Islet of Langerhans (tissue), 1 donor: ENCODE results near the gene STX5.
"Not testable (repeated sequence)": the region's sequence is repeated elsewhere in the genome, so short reads cannot be mapped to it uniquely, and the experiment has no call there.

Source experiments
- FAIRE-seq: peaks from one replicate; lab custom pipeline; 2011; peaks lifted over from hg19 to GRCh38; lab: Jason Lieb, UNC

Gene STX5, protein sequence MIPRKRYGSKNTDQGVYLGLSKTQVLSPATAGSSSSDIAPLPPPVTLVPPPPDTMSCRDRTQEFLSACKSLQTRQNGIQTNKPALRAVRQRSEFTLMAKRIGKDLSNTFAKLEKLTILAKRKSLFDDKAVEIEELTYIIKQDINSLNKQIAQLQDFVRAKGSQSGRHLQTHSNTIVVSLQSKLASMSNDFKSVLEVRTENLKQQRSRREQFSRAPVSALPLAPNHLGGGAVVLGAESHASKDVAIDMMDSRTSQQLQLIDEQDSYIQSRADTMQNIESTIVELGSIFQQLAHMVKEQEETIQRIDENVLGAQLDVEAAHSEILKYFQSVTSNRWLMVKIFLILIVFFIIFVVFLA

DNA sequence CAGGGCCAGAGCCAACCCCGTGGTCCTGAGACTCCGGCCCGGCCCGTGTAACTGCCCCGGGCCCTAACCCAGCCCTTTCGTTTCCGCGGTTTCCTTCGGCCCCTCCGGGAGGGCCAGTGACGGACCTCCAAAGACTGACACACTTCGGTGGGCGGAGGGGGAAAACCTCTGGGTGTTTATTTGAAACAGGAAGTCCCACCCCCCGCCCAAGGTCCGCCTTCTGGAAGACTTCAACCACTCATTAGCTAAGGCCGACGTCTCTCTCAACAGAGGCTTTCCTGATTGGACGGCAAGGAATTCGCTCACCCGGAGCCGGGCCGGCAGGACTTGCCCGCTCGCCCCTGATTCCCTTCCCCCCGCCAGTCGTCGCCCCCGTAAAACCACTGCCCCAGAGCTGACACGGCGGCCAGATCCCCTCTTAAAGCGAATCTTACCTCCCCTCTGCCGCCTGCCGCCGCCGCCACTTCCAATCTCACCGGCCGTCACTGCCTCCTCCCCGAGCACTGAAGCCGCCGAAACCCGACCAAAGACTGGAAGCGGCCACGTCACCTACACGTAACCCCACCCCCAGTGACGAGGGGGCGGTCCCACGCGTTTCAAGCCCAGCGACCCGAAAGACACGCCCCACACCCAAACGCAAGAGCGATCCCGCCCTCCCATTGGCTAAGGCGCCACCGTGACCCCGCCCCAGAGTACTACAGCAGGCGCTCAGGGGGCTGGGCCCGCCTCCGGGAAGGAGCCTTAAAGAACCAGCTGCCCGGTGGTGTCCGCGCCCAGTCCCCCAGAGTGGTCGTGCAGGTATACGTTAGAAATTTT is at the start of gene STX5:
Gene STX5, minus strand, starts transcription at position 532 of the 816 bp plus-strand sequence. CDS start 808 bp downstream, outside the sequence.
- no peak for FAIRE-seq

DNA sequence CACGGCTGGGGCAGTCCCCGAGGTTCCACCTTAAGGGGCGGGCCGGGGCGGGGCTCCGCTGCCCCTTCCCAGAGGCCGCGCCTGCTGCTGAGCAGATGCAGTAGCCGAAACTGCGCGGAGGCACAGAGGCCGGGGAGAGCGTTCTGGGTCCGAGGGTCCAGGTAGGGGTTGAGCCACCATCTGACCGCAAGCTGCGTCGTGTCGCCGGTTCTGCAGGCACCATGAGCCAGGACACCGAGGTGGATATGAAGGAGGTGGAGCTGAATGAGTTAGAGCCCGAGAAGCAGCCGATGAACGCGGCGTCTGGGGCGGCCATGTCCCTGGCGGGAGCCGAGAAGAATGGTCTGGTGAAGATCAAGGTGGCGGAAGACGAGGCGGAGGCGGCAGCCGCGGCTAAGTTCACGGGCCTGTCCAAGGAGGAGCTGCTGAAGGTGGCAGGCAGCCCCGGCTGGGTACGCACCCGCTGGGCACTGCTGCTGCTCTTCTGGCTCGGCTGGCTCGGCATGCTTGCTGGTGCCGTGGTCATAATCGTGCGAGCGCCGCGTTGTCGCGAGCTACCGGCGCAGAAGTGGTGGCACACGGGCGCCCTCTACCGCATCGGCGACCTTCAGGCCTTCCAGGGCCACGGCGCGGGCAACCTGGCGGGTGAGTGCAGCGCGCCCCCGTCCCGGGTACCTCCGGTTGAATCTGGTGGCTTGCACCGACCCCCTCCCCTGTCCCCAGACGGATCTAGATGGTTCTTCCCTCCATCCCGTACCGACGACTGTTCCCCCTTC is 49.1 kb upstream of the STX5 start, which contains the start of gene SLC3A2:
Gene SLC3A2, plus strand, starts transcription at position 94 of the 776 bp plus-strand sequence. Its CDS starts 128 bp downstream, at position 222.
- no peak for FAIRE-seq

GRCh38 chr11:62880231-62880802 is 48.5 kb upstream of the STX5 start:
- no peak for FAIRE-seq

DNA sequence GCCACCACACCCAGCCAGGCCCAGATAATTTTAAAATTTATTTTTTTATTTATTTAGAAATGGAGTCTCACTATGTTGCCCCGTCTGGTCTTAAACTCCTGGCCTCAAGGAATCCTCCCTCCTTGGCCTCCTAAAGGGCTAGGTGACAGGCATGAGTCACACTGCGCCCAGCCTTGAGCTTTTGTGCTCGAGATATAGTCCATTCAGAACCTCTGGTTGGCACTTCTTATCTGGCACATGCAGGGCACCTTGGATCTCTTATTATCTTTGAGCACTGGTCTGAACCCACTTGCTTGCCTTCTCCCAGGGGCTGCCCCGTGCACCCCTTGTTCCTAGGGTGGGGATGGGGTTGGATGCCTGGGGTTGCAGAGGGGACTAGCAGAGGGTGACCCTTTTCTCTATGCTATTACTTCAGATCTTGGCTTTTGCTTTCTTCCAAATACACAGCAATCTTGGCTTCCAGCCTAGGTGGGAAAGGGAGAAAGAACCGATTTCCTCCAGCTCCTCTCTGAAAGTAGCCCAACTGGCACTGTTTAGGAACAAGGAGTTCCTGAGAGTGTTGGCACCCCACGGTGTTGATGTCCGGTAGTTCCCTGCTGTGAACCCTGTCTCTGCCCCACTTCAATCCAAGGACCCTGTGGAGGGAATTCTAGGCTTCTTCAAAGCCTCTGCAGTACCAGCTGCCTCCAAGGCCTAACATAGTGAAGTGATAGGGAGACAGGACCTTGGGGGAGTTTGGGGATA is 47.6 kb upstream of the STX5 start:
- no peak for FAIRE-seq

DNA sequence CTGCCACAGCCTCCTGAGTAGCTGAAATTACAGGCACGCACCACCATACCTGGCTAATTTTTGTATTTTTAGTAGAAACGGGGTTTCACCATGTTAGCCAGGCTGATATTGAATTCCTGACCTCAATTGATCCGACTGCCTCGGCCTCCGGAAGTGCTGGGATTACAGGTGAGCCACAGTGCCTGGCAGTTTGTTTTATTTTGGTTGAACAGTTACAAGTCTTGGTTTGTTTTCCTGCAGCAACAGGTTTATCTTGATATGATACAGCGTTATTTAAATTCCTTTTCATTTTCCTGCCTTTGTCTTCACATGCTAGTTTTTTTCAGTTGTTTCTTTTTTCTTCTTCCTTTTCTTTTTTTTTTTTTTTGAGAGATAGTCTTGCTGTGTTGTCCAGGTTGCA is 44.9 kb upstream of the STX5 start:
- FAIRE-seq, result no peak

DNA sequence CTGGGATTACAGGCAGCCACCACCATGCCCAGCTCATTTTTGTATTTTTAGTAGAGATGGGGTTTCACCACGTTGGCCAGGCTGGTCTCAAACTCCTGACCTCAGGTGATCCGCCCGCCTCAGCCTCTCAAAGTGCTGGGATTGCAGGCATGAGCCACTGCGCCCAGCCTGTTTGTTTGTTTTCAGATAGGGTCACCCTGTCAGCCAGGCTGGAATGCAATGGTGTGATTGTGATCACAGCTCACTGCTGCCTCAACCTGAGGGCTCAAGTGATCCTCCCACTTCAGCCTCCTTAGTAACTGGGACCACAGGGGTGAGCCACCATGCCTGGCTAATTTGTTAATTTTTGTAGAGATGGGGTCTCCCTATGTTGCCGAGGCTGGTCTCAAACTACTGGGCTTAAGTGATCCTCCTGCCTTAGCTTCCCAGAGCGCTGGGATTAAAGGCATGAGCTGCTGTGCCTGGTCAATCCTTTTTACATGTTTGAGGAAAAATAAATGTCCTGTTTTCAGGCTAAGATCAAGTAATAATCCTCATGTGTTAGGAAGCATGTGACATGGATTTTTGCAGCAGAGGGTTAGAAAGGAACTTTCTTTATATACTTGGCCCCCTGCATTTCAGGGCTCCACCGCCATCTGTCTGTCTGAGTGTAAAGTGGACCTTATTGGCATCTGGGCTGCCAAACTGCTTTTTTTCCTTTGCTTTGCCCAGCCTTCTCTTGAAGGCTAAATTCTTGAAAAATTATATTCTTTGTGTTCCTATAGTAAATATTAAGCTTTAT is 44.0 kb upstream of the STX5 start:
- FAIRE-seq, result no peak

DNA sequence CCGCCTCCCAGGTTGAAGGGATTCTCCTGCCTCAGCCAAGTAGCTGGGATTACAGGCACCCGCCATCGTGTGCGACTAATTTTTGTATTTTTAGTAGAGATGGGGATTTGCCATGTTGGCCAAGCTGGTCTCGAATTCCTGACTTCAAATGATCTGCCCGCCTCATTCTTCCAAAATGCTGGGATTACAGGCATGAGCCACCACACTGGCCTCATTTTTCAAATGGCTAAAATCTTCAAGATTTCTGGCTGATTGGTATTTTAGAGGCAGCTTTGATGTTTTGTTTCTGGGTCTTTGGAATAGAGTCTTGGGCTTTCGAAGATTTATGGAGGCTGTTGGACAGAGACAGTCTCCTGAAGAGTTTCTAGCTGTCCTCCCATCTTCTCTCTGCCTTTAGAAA is 43.0 kb upstream of the STX5 start:
- no peak for FAIRE-seq

DNA sequence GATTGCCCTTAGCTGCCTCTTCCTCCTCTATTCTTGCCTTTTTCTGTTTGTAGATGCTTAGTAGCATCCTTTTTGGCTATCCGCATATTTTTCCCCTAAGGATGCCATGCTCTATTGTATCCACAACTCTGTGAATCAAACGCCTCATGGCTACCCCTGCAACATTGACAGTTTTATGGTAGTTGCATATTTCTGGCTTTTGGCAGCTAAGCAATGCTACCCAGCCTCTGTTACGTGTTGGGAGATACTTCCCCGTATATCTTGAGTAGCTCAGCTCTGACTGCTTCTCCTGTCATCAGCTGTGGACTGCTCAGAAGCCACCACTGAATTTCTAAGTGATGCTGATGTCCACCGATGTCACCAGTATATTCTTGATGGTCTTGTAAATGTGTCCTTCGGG is 33.8 kb upstream of the STX5 start:
- FAIRE-seq, result no peak

DNA sequence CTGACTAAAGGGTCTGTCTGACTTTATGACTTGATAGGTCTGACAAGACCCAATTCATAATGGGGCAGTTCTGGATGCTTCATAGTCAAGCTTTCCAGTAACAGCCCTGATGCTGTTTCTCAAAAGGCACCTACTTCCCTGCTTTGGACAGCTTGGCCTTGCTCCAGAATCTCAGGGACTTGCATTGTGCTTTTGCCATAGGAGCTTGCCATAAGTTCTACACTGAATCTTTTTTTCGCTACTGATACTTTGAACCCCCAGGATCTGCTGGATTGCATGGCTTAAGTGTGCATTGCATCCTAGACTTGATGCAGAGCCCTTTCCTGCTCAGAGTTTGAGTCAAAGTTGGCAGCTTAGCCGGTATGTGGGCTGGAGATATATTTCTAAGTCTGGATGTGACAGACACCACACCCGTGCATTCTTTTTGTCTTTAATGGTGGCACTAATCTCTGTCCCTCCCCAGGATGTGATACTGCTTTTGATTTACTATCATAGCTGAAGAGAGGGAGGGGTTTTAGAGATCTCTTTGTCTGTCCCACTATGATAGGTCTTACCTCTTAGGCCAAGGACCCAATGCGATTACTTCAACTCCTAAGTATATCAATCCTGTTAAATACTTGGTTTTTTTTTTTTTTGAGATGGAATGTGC is 32.0 kb upstream of the STX5 start:
- FAIRE-seq, result no peak

- not testable (repeated sequence) for FAIRE-seq
Observed at GRCh38 chr11:62861564-62862192, 29.8 kb upstream of the STX5 start.

DNA sequence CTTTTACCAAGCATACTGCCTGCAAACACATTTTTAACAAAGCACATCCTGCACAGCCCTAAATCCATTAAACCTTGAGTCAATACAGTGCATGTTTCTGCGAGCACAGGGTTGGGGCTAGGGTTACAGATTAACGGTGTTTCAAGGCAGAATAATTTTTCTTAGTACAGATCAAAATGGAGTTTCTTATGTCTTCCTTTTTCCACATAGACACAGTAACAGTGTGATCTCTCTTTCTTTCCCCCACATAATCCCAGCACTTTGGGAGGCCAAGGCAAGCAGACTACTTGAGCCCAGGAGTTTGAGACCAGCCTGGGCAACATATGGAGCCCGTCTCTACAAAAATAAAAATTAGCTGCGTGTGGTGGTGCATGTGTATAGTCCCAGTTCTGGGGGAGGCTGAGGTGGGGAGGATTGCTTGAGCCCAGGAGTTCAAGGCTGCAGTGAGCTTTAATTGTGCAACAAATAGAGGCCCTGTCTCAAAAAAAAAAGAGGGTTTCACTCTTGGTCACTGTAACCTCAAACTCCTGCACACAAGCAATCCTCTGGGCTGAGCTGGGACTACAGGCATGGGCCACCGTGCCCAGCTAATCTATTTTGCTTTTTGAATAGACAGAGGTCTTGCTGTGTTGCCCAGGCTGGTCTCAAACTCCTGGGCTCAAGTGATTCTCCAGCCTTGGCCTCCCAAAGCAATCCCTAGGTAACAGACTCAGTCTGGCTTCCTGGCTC is 29.1 kb upstream of the STX5 start:
- no peak for FAIRE-seq

- FAIRE-seq, result not testable (repeated sequence)
Observed at GRCh38 chr11:62859281-62859703, 27.4 kb upstream of the STX5 start.

DNA sequence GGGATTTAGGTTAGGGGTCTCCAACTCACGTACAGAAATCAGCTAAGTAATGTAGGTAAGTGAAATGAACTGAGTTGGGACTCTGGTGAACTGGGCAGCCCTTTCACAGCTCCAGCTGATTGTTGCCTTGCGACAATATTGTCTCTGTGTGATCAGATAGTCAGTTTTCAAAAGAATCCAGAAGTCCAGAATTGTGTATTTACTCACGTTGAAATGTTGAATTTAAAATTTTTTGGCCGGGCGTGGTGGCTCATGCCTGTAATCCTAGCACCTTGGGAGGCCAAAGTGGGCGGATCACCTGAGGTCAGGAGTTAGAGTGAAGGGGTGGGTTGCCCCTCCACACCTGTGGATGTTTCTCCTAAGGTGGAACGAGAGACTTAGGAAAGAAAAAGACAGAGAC is 26.4 kb upstream of the STX5 start:
- FAIRE-seq, result no peak

GRCh38 chr11:62857541-62857982 is 25.7 kb upstream of the STX5 start:
- FAIRE-seq, result no peak

- no peak for FAIRE-seq
Observed at GRCh38 chr11:62856333-62856895, 24.6 kb upstream of the STX5 start.

GRCh38 chr11:62855571-62856332 is 23.9 kb upstream of the STX5 start:
- FAIRE-seq, result no peak

GRCh38 chr11:62854825-62855570 is 23.1 kb upstream of the STX5 start:
- no peak for FAIRE-seq
